MM.1S (cell line): ENCODE measurements around the gene MAP3K19.

Source experiments
- EZH2 ChIP-seq: fragments of 300-600 bp; sonication (generic); optimal IDR thresholded peaks from 2 replicates; pipeline ENCODE3; 2017; ENCODE audit warnings: low read depth, mild to moderate bottlenecking, antibody characterized with exemption, low read length, mixed read lengths
- TF ChIP-seq, protein P1 (sequence below): fragments of 300-600 bp; sonication (generic); IDR thresholded peaks from 2 replicates; pipeline ENCODE4 v1.5.1; 2016; ENCODE audit warnings: antibody characterized with exemption, low read length, mixed read lengths

GRCh38 chr2:135005753-135006152, 41.5 kb downstream of the MAP3K19 start:
- TF ChIP-seq, protein P1, sequence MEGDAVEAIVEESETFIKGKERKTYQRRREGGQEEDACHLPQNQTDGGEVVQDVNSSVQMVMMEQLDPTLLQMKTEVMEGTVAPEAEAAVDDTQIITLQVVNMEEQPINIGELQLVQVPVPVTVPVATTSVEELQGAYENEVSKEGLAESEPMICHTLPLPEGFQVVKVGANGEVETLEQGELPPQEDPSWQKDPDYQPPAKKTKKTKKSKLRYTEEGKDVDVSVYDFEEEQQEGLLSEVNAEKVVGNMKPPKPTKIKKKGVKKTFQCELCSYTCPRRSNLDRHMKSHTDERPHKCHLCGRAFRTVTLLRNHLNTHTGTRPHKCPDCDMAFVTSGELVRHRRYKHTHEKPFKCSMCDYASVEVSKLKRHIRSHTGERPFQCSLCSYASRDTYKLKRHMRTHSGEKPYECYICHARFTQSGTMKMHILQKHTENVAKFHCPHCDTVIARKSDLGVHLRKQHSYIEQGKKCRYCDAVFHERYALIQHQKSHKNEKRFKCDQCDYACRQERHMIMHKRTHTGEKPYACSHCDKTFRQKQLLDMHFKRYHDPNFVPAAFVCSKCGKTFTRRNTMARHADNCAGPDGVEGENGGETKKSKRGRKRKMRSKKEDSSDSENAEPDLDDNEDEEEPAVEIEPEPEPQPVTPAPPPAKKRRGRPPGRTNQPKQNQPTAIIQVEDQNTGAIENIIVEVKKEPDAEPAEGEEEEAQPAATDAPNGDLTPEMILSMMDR: no peak
- TF ChIP-seq EZH2: no peak
